C1 segment of cervical spinal cord (tissue), 14 donors: ENCODE results near the gene TMEM174.

Experiments
- DNase-seq, 14 donors: peaks; one replicate each; lab custom pipeline; 2025; lab: John Stamatoyannopoulos, UW

Gene TMEM174

DNA sequence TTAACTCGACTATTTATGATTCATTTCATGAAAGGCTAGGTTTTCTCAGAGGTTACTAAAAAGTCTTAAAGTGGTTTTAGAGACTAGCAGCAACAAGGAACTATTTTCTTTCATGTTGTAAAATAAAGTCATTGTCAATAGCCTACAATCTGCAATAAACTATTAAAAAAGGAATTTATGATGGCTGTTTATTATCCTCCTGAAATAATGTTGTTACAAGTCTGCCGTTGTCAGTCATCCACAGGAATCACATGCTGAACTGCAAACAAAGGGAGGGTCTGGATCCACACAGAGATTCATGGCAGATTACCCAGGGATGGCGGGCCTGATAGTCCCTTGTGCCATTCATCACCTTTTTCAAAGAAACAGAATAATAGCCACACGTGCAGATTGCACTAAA is 49.2 kb downstream of the TMEM174 start:
- DNase-seq = no peak
